Measurements from ENCODE around the gene CISD3. TPM values are rescaled to one million over a fixed set of nuclear protein-coding genes. Genes with fewer than 3 reads are reported as not detected.

Gene CISD3
- total RNA-seq, 1 donor from 2014 or later = 75.9 TPM

DNA sequence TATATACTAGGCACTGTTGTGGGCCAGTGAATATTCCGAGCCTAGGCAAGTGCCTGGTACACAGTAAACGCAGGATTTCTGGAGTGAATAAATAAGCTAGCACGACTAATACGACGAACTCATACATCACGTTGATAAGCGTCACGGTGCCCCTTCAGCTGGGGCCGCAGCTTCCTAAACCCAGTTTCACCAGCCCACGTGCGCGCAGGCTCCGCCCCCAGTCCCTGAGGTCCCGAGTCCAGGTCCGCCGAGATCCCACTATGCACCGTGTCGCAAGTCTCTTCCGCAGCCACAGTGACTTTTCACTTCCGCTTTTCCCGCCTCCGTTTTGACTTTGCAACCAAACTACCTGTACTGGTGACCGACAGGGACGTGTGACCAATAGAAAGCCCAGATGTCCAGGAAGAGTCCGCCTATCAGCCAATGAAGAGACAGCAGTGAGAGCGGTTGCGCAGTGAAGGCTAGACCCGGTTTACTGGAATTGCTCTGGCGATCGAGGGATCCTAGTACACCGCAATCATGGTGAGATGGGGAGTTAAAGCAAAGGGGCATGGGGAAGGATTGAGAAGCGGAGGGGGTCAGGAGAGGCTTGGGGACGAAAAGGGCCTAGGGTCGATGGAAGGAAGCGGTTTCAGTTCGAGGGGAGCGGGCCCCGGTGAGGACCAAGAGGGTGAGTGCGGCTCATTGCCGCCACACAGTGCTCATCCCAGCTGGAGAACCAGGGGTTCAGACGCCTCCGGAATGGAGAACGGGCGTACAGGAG lies 22.3 kb downstream of the CISD3 start, which contains the start of gene PSMB3:
Gene PSMB3 (plus strand): TSS at position 434 of the 763 bp plus-strand sequence. CDS start 86 bp downstream, at position 520.
- peaks cover 32% of the 10 kb centered on the region for H3K36me3 ChIP-seq
- peak within 1 kb of the TSS; percentile 96 for H3K27ac ChIP-seq (replicated peaks)
- no peaks in the 10 kb centered on the region for H3K27me3 ChIP-seq (ENCODE audit: low read depth)
- DNase-seq = peak; percentile 96
- TF ChIP-seq, protein P1, sequence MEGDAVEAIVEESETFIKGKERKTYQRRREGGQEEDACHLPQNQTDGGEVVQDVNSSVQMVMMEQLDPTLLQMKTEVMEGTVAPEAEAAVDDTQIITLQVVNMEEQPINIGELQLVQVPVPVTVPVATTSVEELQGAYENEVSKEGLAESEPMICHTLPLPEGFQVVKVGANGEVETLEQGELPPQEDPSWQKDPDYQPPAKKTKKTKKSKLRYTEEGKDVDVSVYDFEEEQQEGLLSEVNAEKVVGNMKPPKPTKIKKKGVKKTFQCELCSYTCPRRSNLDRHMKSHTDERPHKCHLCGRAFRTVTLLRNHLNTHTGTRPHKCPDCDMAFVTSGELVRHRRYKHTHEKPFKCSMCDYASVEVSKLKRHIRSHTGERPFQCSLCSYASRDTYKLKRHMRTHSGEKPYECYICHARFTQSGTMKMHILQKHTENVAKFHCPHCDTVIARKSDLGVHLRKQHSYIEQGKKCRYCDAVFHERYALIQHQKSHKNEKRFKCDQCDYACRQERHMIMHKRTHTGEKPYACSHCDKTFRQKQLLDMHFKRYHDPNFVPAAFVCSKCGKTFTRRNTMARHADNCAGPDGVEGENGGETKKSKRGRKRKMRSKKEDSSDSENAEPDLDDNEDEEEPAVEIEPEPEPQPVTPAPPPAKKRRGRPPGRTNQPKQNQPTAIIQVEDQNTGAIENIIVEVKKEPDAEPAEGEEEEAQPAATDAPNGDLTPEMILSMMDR (IDR thresholded peaks at IDR 0.05; ENCODE audit: borderline replicate concordance) = no peak
- H3K4me1 ChIP-seq = peaks cover 68% of the 10 kb centered on the region
- intact Hi-C loops (cut with micrococcal nuclease) = no loop called here
- H3K4me3 ChIP-seq = peak within 1 kb of the TSS; percentile 78
- no peaks in the 10 kb centered on the region for H3K9me3 ChIP-seq (replicated peaks)

DNA sequence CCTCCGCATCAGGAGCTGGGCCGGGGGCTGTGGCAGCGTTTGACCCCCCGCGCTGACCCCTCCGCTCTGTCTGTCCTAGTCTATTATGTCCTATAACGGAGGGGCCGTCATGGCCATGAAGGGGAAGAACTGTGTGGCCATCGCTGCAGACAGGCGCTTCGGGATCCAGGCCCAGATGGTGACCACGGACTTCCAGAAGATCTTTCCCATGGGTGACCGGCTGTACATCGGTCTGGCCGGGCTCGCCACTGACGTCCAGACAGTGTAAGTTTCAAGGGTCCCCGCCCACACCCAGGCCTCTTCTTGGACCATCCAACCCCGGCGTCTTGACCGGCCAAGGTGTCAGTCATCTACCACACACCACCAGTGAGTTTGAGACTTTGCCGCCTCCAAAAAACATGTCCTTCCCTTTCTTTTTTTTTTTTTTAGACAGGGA lies 22.9 kb downstream of the CISD3 start:
- Histone ChIP-seq H3K4me1 (peaks cover 69% of the 10 kb centered on the region), H3K27me3 (ENCODE audit: low read depth) (no peaks in the 10 kb centered on the region), H3K27ac (replicated peaks) (peak overlapping the region; percentile 96), H3K36me3 (peaks cover 38% of the 10 kb centered on the region), H3K9me3 (replicated peaks) (no peaks in the 10 kb centered on the region), H3K4me3 (peak overlapping the region; percentile 78)
- TF ChIP-seq, protein P1 (IDR thresholded peaks at IDR 0.05; ENCODE audit: borderline replicate concordance) = no peak
- DNase-seq = no peak
- intact Hi-C loops (cut with micrococcal nuclease) = no loop called here

DNA sequence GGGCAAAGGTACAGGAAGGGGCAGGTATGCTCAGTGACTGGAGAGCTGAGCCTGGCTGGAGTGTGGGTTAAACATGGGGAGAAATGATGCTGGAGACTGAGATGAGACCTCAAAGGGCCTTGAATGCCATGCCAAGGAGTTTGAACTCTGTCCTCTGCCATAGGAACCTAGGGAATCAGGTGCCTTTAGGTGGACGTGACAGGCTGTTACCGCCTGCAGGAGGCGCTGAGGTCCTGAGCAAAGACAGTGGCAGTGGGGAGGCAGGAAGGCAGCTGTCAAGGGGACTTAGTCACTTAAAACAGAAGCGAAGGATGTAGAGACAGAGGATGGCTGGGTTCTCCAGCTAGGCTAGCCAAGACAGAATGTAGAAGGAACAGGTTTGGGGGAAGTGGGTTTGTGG lies 31.5 kb downstream of the CISD3 start:
- no peaks in the 10 kb centered on the region for H3K27me3 ChIP-seq (ENCODE audit: low read depth)
- peaks cover 95% of the 10 kb centered on the region for H3K36me3 ChIP-seq
- intact Hi-C loops (cut with micrococcal nuclease) = no loop called here

DNA sequence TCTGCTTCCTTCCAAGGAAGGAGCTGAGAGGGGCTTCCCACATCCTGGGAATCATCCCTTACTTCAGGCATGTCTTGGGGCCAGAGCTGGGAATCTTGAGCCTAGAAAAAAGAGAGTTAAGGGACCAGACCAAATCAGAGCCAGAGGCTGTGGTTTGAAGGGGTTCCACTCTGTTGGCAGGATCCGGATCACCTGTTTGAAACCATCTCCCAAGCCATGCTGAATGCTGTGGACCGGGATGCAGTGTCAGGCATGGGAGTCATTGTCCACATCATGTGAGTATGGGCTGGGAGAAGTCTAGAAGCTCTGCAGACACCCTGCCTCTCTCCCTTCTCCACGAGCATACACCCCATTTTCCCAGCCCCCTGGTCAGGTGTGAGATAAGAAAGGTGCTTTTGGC lies 32.1 kb downstream of the CISD3 start:
- Histone ChIP-seq H3K27ac (replicated peaks) (no peak overlapping the region), H3K4me3 (no peak overlapping the region), H3K36me3 (peaks cover 97% of the 10 kb centered on the region), H3K9me3 (replicated peaks) (no peaks in the 10 kb centered on the region), H3K27me3 (ENCODE audit: low read depth) (no peaks in the 10 kb centered on the region), H3K4me1 (peaks cover 11% of the 10 kb centered on the region)
- TF ChIP-seq, protein P1 (IDR thresholded peaks at IDR 0.05; ENCODE audit: borderline replicate concordance) = no peak
- DNase-seq = no peak
- intact Hi-C loops (cut with micrococcal nuclease) = no loop called here

More for the DNA sequence above, 31.5 kb downstream of the CISD3 start:
- no peak overlapping the region for H3K4me3 ChIP-seq
- TF ChIP-seq, protein P1 (IDR thresholded peaks at IDR 0.05; ENCODE audit: borderline replicate concordance) = no peak
- DNase-seq = no peak
- H3K9me3 ChIP-seq (replicated peaks) = no peaks in the 10 kb centered on the region
- H3K27ac ChIP-seq (replicated peaks) = no peak overlapping the region
- peaks cover 11% of the 10 kb centered on the region for H3K4me1 ChIP-seq

DNA sequence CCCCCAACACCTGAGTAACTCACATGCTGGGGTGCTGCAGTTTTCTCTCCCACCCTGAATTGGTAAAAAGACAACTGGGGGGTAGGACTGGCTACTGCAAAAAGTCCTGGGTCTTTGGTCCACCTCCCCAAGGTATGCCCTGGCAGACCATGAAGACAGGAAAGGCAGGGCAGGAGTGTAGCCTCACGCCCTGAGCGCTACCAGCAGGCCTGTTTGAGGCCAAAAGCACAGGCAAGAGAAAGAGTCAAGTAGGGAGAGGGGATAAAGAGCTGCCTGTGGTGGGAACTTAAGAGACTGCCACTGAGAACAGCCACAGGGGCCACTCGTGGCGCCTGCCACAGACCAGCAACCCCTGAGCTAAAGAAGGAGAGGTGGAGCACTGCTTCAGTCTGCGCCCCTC lies 36.2 kb downstream of the CISD3 start:
- Histone ChIP-seq H3K4me1 (peaks cover 18% of the 10 kb centered on the region), H3K9me3 (replicated peaks) (no peaks in the 10 kb centered on the region), H3K27me3 (ENCODE audit: low read depth) (no peaks in the 10 kb centered on the region), H3K27ac (replicated peaks) (no peak overlapping the region), H3K4me3 (no peak overlapping the region), H3K36me3 (peaks cover 93% of the 10 kb centered on the region)
- DNase-seq = no peak
- TF ChIP-seq, protein P1 (IDR thresholded peaks at IDR 0.05; ENCODE audit: borderline replicate concordance) = no peak
- intact Hi-C loops (cut with micrococcal nuclease) = no loop called here
